ENCODE results near the gene PDZD2.

Gene PDZD2

DNA sequence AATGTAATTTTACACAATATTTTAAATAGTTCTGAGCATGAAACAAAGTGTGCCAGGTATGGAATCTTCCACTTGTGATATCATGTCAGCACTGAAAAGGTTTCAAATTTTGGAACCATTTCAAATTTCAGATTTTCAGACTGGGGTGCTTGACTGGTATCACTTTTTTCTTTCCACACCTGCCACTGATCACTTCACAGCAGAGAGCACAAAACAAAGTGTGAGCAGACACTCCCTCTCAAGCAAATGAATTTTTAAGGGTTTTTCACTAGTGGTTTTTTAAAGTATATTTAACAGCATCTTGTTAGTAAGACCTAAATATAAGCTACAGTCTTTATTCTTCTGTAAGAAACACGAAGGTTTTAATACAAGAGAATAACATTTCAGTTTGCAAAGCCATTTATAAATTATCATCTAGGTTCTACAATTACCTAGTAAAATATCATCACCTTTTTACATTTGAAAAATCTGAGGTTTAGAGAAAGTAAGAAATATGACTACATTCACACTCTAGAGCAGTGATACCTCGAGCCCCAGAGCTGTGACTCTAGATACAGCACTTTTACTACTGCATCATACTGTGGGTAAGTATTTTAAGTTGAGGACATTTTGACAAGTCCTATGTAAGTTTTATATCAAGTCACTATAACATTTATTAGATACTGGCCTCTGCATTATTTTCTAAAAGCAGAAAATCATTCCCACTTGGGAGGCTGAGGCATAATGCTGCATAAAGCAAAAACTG lies 520.6 kb downstream of the PDZD2 start:
- DNase-seq, result no peak

DNA sequence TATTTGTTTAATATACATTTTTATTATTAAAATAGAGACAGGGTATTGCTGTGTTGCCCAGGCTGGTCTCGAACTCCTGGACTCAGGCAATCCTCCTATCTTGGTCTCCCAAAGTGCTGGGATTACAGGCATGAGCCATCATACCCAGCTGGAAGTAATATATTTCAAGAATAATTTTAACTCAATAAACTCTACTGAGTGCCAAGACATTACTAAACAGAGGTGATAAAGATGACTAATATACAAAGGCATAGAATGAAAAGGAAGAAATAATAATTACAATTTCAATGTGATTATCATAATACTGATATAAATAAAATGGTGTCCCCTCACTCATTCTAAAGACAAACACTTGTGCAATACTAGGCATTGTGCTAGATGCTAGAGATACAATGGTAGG lies 521.3 kb downstream of the PDZD2 start:
- DNase-seq, result no peak
